ENCODE results near the gene CASK.

- peak; percentile 11; the same call in 1 of the 2 replicates for TF ChIP-seq CTCF (IDR thresholded peaks at IDR 0.05; ENCODE audit: low read length)
- no peak for TF ChIP-seq EZH2 (IDR thresholded peaks at IDR 0.05; ENCODE audit: borderline replicate concordance, low read length)
Observed at GRCh38 chrX:41922431-41923151, 763 bp downstream of the CASK start.

All from OCI-LY1 (cell line).